ENCODE data around the gene SH3PXD2A.
A peak's percentile ranks its signal among the peaks of the same experiment; 100 is the strongest.

The SH3PXD2A gene

GRCh38 chr10:103599211-103599610 is 256.2 kb downstream of the SH3PXD2A start:
- intact Hi-C loops (cut with DNase I; ENCODE audit: low total_unique reads) = no loop called here

GRCh38 chr10:103598654-103599115 is 256.7 kb downstream of the SH3PXD2A start:
- Histone ChIP-seq H3K4me3 (no peak overlapping the region), H3K27me3 (no peaks in the 10 kb centered on the region), H3K36me3 (peaks cover 12 to 26% (median 24%) of the 10 kb centered on the region in 3 donors), H3K9me3 (no peaks in the 10 kb centered on the region), H3K27ac (no peak overlapping the region), H3K4me1 (peaks cover 6 to 51% (median 21%) of the 10 kb centered on the region in 4 donors)
- intact Hi-C loops (cut with DNase I; ENCODE audit: low total_unique reads) = no loop called here
- TF ChIP-seq CTCF (IDR thresholded peaks at IDR 0.05) = peak; percentile 57 to 81
- DNase-seq = no peak

More at GRCh38 chr10:103599211-103599610, 256.2 kb downstream of the SH3PXD2A start:
- H3K27ac ChIP-seq = no peak overlapping the region
- H3K4me1 ChIP-seq = peaks cover 6 to 51% (median 21%) of the 10 kb centered on the region in 4 donors
- H3K9me3 ChIP-seq = no peaks in the 10 kb centered on the region
- no peaks in the 10 kb centered on the region for H3K27me3 ChIP-seq
- peaks cover 12 to 30% (median 29%) of the 10 kb centered on the region in 3 donors for H3K36me3 ChIP-seq
- DNase-seq = no peak
- no peak overlapping the region for H3K4me3 ChIP-seq
- TF ChIP-seq CTCF (IDR thresholded peaks at IDR 0.05) = no peak

- Histone ChIP-seq H3K4me3 (no peak overlapping the region), H3K9me3 (no peaks in the 10 kb centered on the region), H3K4me1 (peaks cover 6 to 51% (median 21%) of the 10 kb centered on the region in 4 donors), H3K36me3 (peaks cover 0 to 10% (median 7%) of the 10 kb centered on the region in 3 donors), H3K27me3 (no peaks in the 10 kb centered on the region), H3K27ac (no peak overlapping the region)
- TF ChIP-seq CTCF (IDR thresholded peaks at IDR 0.05) = no peak
- no peak for DNase-seq
- intact Hi-C loops (cut with DNase I; ENCODE audit: low total_unique reads) = no loop called here
Measured at GRCh38 chr10:103597003-103597402, 258.4 kb downstream of the SH3PXD2A start.

GRCh38 chr10:103595933-103596726 is 259.2 kb downstream of the SH3PXD2A start:
- intact Hi-C loops (cut with DNase I; ENCODE audit: low total_unique reads) = no loop called here
- Histone ChIP-seq H3K27me3 (no peaks in the 10 kb centered on the region), H3K27ac (no peak overlapping the region), H3K36me3 (peaks cover 0 to 1% (median 0%) of the 10 kb centered on the region in 3 donors), H3K4me1 (peaks cover 6 to 47% (median 17%) of the 10 kb centered on the region in 4 donors), H3K9me3 (no peaks in the 10 kb centered on the region), H3K4me3 (no peak overlapping the region)
- TF ChIP-seq CTCF (IDR thresholded peaks at IDR 0.05) = no peak
- DNase-seq = no peak

- intact Hi-C loops (cut with DNase I; ENCODE audit: low total_unique reads) = no loop called here
- no peak overlapping the region for H3K27ac ChIP-seq
- no peak for TF ChIP-seq CTCF (IDR thresholded peaks at IDR 0.05)
Measured at GRCh38 chr10:103593022-103593570, 262.3 kb downstream of the SH3PXD2A start.

More at GRCh38 chr10:103593022-103593570, 262.3 kb downstream of the SH3PXD2A start:
- Histone ChIP-seq H3K36me3 (peaks cover 4 to 14% (median 6%) of the 10 kb centered on the region in 3 donors), H3K4me3 (no peak overlapping the region), H3K9me3 (peaks cover 0 to 4% (median 4%) of the 10 kb centered on the region in 3 donors), H3K4me1 (peaks cover 0 to 21% (median 8%) of the 10 kb centered on the region in 4 donors), H3K27me3 (no peaks in the 10 kb centered on the region)
- DNase-seq = no peak

All from tibial artery (tissue), 4 donors.